ENCODE data around the gene CATSPERE. TPM values are rescaled to one million over a fixed set of nuclear protein-coding genes. Genes with fewer than 3 reads are reported as not detected.

Gene CATSPERE
- total and polyA plus RNA-seq, 2 of the 8 experiments (the other 6 are each of a cell fraction or from before 2014, with no cell fraction given), result 0.05 to 0.45 TPM

DNA sequence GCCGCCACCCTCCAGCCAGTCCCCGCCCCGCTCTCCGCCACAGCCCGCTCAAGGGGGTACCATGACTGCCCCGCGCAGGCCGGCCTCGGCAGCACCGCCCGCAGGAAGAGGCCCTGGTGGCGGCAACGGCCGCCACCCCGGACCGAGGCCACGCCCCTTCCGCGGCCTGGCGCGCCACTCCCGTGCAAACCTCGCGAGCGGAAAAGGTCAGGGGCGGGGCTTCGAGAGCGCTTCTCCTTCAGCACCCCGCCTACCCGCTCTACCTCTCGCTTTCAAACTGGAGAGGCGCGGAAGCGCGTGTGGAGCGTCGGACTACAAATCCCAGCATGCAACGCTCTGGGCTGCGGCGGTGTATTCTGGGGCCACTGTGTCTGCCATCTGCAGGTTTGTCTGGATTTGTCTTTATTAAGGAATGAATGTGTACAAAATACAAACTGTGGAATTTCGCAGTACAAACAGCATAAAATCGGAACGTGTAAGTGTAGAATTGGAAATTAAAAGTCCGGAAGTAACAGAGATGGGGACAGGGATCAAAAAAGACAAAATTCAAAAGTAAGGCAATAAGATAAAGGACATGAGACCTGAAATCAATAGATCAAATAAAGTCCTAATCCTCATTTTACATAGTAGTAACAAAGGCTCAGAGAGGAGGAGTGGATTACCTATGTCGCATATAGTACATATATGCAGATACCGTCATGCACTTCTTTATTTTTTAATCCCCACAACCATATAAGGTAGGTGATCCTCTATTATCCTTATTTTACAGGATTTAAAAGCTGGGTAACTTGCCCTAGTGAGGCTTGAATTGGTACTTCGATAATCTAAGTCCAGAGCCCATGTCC, 8.9 kb upstream of the CATSPERE start (continued):
- no peak for TF ChIP-seq ATF3 (IDR thresholded peaks at IDR 0.05; ENCODE audit: insufficient read depth, low read depth, low read length)
- TF ChIP-seq BRCA1 (IDR thresholded peaks at IDR 0.05; ENCODE audit: low read depth, low read length), result peak; percentile 70
- TF ChIP-seq CTCF (IDR thresholded peaks at IDR 0.05; ENCODE audit: control extremely low read depth in 1 of 3, insufficient read depth in 1 of 3, low read depth in 1 of 3, low read length in 3 of 3), result peak; percentile 32 to 71 (median 55)
- TF ChIP-seq POLR2A (IDR thresholded peaks at IDR 0.05; ENCODE audit: control extremely low read depth in 1 of 2, low read depth in 2 of 2, low read length in 2 of 2), result no peak
- no peak for TF ChIP-seq SP4 (IDR thresholded peaks at IDR 0.05; ENCODE audit: low read length)
- TF ChIP-seq SIRT6 (IDR thresholded peaks at IDR 0.05; ENCODE audit: low read length), result no peak
- no peak for TF ChIP-seq RFX5 (IDR thresholded peaks at IDR 0.05; ENCODE audit: borderline replicate concordance, low read depth, low read length)
- no peak for TF ChIP-seq PHF8 (conservative IDR thresholded peaks at IDR 0.05; ENCODE audit: low read depth, low read length)
- 0 out of 2 replicates have a peak, but pooled peaks have one; percentile 31 for TF ChIP-seq TCF12 (IDR thresholded peaks at IDR 0.05; ENCODE audit: low read depth, low read length)
